Colon (tissue), 2 donors: ENCODE data around the gene ZC2HC1C.

ENCODE experiments used
- FAIRE-seq: peaks from 2 replicates; lab custom pipeline; 2012; peaks lifted over from hg19 to GRCh38; lab: Jason Lieb, UNC
- donor health status: control.
- donor health status: control.

ZC2HC1C gene

GRCh38 chr14:75069121-75069810, at the start of gene ZC2HC1C:
TSS of gene ZC2HC1C (plus strand) at chr14:75069641. CDS start at chr14:75070574, 933 bp downstream.
- FAIRE-seq: no peak

- no peak for FAIRE-seq
Measured at GRCh38 chr14:75022655-75023054, 46.8 kb upstream of the ZC2HC1C start.

DNA sequence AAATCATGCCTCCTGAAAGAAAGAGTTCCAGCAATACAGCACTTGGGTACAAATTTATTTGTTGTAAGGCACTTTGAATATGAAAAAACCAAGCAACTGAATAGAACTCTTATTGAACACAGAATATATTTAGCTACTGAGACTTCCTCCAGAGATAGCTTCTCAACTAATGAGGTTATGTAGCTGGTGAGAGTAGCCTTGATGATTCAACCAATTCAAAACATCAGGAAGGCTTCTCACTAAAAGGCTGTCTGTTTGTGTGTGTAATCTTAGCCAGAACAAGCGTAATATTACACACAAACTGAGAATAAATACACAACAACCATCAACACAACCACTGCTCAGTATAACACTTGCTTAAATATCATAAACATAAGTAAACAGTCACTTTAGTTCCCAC, 46.3 kb upstream of the ZC2HC1C start:
- FAIRE-seq: no peak

- FAIRE-seq: no peak
Measured at GRCh38 chr14:75025082-75025481, 44.4 kb upstream of the ZC2HC1C start.

- no peak for FAIRE-seq
Measured at GRCh38 chr14:75025876-75026275, 43.6 kb upstream of the ZC2HC1C start.

DNA sequence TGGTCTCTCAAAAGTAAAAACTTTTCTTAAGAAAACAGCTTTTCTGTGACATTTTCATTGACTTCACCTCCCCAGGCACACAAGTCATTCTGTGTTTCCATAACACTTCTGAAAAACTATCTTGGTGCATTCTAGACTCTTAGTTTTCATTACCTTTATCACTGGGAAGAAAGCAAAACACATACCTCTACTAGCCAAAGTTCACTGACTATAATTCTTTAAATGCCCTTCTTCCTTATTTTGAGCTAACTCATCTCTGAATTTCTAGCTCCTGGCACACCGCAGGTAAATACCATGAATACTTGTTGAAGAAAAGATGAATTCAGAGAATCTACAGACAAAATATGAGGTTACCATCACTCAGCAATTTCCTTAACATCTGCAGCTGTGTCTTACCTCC, 39.3 kb upstream of the ZC2HC1C start:
- no peak for FAIRE-seq

- no peak for FAIRE-seq
Measured at GRCh38 chr14:75032939-75033338, 36.5 kb upstream of the ZC2HC1C start.

DNA sequence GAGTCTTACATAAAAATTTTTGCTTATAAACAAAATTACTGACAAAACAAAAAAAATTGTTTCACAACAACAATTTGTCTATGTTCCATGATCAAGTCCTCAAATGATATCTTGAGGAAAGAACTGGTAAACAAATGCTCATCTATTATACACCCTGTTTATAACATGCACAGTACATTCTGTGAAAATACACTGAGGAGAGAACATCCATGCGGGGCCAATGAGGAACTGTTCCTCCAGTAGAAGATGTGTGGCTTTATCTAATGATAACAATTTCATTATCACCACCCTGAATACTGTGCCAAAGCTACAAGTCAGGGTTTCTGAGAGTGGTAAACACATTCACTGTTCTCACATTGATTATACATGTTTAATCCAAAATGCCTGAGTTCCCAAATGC, 28.9 kb upstream of the ZC2HC1C start:
- FAIRE-seq: no peak

DNA sequence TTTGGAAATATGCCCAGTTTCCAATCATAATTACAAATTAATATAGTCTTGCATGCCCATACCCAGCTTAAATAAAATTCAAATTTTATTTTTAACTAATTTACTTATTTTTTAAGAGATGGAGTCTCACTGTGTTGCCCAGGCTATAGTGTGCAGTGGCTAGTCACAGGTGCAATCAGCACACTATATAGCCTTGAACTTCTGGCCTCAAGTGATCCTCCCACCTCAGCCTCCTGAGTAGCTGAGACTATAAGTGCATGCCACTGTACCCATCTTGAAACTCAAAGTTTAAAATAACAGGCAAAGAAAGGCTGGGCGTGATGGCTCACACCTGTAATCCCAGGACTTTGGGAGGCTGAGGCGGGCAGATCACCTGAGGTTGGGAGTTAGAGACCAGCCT, 28.5 kb upstream of the ZC2HC1C start:
- no peak for FAIRE-seq

DNA sequence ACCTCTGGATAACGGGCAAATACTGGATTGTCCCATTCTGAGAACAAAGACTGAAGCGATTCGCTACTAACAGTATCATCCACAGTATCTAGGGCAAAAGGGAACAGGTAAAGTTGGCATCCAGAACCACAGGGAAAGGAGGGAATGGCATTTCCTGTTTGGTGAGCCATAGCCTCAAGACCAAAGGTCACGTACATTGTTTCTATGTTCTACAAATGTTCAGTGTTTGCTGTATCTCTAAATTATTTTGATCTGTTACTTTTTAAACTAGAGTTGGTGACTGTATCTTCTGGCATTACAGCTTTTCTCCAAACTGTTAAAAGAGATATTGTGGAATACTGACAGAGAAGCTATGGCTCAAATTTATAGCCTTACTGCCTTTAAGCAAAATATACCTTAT, 27.8 kb upstream of the ZC2HC1C start:
- no peak for FAIRE-seq

DNA sequence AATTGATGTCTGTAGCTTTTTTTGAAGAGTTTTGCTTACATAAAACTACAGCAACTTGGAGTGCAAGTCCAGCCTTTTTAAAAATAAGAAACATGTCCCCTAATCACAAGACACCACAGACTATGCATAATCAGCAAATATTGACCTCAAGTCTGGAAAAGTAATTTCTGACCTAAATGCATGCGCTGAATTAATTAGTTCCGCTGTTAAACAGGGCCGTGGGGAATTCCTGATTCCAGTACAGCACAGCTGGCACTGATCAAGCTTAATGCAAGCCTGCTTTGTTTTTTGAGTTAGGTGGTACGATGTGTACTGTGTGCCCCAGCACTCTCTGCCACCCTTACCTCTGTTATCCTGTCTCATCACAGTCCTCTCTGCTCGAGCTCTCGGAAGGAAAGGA, 27.4 kb upstream of the ZC2HC1C start:
- FAIRE-seq: no peak

- FAIRE-seq: no peak
Measured at GRCh38 chr14:75044322-75044721, 25.1 kb upstream of the ZC2HC1C start.

DNA sequence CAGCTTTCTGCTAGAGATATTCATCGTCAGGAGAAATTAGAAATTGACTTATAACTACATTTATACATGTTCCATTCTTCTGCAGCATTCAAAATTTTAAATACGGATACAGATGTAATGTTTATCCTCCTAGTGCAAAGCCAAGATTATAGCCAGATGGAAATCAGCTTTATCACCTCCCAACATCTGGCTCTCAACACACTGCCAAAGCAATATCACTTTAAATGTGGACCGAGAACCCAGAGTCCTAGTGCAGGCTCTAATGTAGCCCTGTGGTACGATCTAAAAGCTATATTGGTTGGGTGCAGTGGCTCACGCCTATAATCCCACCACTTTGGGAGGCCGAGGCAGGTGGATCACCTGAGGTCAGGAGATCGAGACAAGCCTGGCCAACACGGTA, 24.7 kb upstream of the ZC2HC1C start:
- FAIRE-seq: no peak

DNA sequence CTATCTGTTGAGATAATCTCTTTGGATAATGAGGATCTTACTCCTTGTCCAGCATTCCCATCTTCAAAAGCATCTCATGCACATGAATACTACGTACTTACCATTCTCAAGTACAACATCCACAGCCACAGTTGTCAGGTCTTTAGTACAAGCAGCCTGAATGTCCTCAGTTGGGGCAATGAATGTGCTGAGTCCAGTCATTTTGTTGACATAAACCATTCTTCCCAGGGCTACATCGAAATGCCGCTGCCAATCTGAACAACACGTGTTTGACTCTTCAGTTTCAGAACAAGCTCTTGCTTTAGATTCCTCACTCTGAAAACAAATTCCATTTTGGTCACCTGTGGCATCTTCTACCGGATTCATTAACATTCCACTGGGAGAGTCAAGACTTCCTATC, 23.2 kb upstream of the ZC2HC1C start:
- FAIRE-seq: no peak

DNA sequence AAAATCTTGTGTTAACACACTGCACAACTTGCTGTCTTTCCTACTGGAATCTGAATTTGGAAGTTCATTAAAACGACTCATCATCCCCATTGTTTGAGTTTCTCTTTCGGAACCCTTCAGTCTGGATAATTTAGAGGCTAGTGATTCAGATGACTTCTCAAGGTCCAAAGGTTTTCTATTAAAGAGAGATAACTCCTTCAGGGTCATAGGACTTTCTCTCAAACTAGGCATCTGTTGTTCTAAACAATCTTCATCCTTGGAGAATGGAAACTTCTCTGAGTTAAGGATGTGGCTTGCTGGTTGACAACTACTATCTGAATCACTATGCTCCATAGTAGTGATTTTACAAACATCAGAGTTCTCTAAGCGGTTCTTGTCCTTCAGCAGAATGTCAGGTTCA, 22.5 kb upstream of the ZC2HC1C start:
- FAIRE-seq: no peak

- FAIRE-seq: no peak
Measured at GRCh38 chr14:75047506-75047905, 21.9 kb upstream of the ZC2HC1C start.

GRCh38 chr14:75048101-75048500, 21.3 kb upstream of the ZC2HC1C start:
- FAIRE-seq: no peak

GRCh38 chr14:75049136-75049535, 20.3 kb upstream of the ZC2HC1C start:
- FAIRE-seq: no peak

- FAIRE-seq: no peak
Measured at GRCh38 chr14:75049731-75050201, 19.7 kb upstream of the ZC2HC1C start.

DNA sequence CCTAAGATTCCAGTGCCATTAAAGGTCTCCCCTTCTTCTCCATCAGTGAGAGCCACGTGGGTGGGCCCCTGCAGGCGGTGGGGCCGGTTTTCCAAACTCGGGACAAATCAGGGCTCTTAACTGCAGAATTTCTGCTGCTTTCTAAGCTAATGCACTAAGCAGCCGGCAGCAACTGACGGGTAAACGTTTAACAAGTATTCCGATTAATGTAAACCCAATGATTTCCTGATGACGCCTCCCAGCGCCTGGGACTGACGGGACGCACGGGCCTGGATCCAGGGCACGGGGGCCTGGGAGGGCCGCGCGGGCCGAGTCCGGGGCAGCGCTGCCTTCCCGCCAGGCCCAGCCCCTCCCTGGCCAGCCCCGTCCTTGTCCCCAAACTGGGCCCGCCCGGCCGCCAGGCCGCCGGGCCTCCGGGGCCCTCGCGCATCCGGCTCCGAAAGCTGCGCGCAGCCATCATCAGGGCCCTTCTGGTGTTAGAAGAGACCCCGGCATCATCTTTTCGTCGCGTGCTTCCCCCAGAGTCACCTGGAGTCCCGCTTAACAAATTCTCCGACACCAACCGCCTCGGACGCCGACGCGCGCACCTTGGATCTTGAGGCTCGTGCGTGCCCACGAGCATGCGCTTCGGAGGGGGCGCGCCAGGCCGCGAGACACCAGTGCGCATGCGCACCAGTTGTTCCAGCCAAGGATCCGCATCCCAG, 18.4 kb upstream of the ZC2HC1C start, which contains the start of gene MLH3:
Gene MLH3, minus strand, starts transcription at position 616 of the 704 bp plus-strand sequence. CDS start 1,812 bp downstream, outside the sequence.
- FAIRE-seq: no peak

DNA sequence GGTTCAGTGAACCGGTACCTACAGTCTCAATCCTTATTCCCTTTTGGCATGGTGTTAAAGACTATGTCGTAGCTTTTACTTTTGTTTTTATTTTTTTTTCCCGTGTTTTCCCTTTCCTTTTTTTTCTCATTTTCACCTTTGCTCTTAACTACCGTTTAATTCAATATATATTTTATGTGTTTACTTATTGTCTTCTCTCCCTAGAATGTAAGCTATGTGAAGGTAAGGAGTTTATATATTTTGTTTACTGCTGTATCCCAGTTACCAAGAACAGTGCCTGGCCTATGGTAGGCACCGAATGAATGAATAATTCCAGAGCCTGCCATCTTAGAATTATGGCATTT, 17.9 kb upstream of the ZC2HC1C start:
- no peak for FAIRE-seq

DNA sequence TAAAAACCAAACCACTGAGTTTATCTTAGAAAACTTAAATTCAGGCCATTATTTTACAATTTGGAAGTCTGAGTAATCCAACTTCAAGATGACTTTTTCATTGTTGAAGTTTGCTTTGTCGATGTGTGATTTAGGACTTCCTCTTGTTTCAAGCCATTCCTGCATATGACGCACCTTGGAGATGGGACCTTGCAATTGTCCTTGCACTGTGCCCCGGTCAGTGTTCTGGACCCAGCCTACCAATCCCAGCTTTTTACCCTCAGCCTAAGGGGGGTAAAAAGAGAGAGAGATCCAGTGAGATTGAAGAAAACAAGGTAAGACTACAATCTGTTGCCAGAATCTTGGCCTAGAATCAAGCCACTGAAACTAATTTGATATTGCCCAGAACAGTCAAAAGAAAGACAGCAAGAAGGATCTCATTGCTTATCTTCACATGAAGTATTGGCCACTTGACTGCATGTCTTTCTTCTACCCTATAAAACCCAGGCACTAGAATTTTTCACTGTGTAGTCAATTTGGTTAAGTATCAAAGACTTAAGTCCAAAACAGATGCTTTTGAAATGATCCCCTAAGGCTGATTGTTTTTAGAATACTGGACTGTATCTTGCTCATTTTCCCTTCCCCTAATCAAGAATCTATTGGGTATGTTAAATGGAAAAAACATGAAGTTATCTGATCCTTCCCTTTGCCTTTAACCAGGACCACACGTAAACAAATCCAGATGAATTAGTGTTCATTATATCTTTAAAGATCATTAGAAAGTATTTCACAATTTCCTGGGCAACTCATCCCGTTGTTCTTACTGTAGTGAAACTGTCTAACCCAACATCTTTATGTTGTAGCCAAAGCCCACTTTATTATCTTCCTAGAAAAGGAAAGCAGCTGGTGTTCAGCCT, 15.8 kb upstream of the ZC2HC1C start:
- no peak for FAIRE-seq

- FAIRE-seq: no peak
Measured at GRCh38 chr14:75054421-75054820, 15.0 kb upstream of the ZC2HC1C start.
